Tongue (tissue), 2 donors: ENCODE results near the gene SVIL. TPM values are rescaled to one million over a fixed set of nuclear protein-coding genes. Genes with fewer than 3 reads are reported as not detected.

Experiments
- DNase-seq: peaks from one replicate; pipeline ENCODE4 v3.0.0-alpha.2; 2015
- total RNA-seq: library from RNA; depleted of rRNA; stranded (reverse); fragments of >200 nt; gene quantifications from one replicate; pipeline ENCODE4 v1.2.3, GENCODE V29; 2014

The SVIL gene, protein sequence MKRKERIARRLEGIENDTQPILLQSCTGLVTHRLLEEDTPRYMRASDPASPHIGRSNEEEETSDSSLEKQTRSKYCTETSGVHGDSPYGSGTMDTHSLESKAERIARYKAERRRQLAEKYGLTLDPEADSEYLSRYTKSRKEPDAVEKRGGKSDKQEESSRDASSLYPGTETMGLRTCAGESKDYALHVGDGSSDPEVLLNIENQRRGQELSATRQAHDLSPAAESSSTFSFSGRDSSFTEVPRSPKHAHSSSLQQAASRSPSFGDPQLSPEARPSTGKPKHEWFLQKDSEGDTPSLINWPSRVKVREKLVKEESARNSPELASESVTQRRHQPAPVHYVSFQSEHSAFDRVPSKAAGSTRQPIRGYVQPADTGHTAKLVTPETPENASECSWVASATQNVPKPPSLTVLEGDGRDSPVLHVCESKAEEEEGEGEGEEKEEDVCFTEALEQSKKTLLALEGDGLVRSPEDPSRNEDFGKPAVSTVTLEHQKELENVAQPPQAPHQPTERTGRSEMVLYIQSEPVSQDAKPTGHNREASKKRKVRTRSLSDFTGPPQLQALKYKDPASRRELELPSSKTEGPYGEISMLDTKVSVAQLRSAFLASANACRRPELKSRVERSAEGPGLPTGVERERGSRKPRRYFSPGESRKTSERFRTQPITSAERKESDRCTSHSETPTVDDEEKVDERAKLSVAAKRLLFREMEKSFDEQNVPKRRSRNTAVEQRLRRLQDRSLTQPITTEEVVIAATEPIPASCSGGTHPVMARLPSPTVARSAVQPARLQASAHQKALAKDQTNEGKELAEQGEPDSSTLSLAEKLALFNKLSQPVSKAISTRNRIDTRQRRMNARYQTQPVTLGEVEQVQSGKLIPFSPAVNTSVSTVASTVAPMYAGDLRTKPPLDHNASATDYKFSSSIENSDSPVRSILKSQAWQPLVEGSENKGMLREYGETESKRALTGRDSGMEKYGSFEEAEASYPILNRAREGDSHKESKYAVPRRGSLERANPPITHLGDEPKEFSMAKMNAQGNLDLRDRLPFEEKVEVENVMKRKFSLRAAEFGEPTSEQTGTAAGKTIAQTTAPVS (N-terminal part only)
- 424 TPM for total RNA-seq

GRCh38 chr10:29634764-29635625 is at the start of gene SVIL:
TSS of gene SVIL (minus strand) at chr10:29634971. CDS start at chr10:29555058, 79,913 bp downstream.
- peak; percentile 90 for DNase-seq

DNA sequence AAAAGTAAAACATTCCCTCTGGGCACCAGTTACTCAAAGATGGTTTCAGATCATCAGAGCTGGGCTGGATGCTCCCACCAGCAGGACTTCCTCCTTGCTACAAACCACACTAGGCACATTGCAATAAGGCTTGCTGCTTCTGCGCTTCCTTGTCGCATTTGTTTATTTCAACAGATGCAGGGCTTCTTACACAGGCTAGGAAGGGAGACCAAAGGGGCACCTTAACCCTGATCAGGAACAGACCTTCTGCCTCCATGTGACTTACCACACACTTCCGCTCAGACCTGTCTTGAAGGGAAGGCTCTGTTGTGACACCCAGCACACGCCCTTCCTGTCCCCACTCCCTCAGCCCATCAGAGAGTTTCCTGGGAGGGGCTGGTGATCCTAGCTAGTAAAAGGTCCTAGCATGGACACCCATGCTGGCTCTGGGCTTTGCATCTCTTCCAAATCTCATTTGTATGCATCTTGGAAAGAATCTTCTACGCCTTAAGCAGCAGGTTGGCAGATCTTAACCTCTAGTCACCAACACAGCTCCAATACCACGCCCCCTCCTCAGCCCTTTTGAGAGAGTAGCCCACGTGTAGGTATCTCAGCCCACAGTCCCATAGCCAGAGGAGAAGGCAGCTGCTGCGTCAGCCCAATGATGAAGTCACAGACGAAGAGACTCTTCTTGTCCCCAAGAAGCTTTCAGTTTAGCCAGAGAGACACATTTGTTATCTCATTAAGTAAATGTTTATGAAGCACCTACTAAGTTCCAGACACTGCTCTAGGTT is 47.1 kb upstream of the SVIL start:
- DNase-seq, result no peak

DNA sequence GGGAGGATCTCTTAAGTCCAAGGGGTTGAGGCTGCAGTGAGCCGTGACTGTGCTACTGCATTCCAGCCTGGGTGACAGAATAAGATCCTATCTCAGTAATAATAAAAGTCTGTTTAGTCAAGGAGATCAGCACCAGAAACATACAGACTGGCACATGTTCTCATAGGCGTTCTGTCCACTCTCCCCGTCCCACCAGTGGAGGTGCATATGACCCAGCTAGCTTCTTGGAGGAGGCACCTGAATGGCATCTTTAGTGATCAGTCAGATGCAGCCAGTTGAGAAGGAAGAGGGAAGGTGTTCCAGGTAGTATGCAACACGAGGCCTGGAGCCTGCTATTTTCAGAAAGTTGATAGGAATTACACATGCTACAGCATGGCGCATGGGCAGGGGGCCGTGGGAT is 45.3 kb upstream of the SVIL start:
- DNase-seq, result no peak

DNA sequence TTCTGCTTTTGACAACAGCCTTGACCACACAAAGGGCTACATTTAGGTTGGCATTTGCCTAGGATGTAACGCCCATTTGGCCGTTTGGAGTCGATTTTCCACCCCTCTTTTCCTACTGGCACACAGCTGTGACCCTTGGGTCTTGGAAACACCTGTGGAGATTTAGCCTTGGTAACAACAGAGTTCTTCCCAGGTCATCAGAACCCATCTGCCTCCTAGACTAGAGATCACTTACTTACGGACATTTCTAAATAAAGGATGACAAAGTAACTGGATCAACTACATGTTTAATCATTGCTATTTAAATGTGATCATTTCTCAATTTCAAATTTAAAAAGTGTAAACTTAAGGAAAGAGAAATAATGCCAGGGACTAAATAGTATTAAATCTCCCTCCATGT is 42.0 kb upstream of the SVIL start:
- DNase-seq, result no peak

DNA sequence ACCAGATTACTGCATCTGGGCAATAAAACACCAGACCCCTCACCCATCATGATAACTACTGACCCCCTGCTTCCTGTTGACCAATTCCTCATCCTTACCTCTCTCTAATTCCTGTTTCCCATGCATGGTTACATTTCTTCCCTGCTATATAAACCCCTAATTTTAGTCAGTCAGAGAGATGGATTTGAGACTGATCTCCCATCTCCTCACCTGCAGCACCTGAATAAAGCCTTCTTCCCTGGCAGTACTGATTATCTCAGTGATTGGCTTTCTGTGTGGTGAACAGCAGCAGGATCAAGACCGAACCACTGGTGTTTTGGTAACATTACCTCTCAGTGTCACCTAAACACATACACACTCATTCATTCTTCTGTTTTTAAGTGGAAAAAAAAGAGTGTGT is 41.2 kb upstream of the SVIL start:
- no peak for DNase-seq

DNA sequence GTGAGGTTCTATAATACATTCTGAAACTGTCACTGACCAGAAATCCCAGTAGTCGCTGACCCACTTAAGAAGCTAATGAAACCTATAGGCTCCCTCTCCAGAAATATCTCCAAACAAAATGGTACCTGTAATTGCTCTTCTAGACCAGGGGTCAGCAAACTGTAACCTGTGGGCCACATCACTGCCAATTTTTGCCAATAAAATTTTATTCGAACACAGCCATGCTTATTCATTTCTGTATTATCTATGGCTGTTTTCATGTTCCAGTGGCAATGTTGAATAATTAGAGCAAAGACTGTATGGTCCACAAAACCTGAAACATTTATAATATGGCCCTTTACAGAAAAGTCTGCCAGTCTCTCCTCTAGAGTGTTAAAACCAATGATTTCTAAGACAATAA is 37.2 kb upstream of the SVIL start:
- DNase-seq, result no peak

- no peak for DNase-seq
Observed at GRCh38 chr10:29671228-29671780, 36.5 kb upstream of the SVIL start.

- DNase-seq, result peak; percentile 37
Observed at GRCh38 chr10:29670761-29671160, 36.0 kb upstream of the SVIL start.

DNA sequence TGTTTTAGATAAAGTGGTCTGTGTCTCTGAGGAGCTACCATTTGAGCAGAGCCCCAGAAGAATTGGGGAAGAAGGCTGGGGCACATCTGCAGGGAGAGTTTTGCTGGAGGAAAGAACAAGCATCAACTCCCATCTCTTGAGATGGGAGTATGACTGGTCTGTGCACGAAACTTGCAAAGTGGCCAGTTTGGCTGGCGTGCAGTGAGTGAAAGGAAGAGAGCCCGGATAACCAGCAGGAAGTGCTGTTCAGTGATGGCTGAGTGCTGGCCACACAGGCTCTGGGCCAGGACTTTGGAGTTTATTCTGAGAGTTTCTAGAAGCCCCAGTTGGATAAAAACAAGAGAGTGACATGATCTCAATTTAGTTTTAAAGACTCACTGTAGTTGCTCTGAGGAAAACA is 34.4 kb upstream of the SVIL start:
- DNase-seq, result no peak

DNA sequence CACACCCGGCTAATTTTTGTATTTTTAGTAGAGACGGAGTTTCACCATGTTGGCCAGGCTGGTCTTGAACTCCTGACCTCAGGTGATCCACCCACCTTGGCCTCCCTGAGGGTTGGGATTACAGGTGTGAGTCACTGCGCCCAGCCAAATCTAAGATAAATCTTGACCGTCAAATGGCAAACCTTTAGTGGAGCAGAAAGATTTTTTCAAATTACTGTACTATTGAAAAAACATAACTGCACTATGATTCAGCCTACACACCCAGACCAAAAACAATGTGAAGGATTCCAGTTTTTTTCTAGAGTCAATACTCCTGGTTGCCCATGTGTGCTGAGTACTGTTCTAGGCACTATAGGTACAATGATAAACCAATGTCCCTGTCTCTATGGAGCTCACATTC is 33.9 kb upstream of the SVIL start:
- no peak for DNase-seq

DNA sequence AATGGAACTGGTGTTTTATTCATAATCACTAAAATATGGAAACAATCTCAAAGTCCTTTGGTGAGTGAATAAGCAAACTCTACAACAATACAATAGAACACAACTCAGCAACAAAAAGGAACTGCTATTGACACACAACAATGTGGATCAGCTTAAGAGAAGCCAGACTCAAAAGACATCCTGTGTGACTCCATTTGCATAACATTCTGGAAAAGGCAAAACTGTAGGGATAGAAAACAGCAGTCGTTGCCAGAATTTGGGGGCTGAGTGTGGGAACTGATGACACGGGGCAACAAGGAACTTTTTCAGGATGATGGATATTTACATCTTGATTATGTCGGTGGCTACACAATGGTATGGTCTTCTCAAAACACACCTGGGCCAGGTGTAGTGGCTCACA is 32.4 kb upstream of the SVIL start:
- no peak for DNase-seq

DNA sequence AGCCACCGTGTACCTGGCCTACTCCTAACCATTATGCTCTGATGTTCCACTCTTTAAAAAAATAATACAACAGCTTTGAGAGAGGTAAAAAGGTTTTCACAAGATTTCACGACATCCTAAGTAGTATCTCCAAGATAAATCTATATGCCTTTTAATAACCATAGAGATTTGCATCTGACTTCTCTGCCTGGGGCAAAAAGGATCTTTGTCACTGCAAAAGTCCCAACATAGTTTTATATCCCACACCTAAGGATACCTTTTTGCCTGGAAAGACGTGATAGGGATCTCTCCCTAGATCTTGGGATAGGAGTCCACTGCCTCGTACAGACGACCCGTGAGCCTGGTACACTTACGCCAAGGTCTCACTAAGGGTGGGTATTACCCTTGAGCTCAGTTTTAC is 31.4 kb upstream of the SVIL start:
- DNase-seq, result no peak

- DNase-seq, result no peak
Observed at GRCh38 chr10:29663718-29664117, 28.9 kb upstream of the SVIL start.

GRCh38 chr10:29658984-29659965 is 24.5 kb upstream of the SVIL start:
- DNase-seq, result peak; percentile 67

DNA sequence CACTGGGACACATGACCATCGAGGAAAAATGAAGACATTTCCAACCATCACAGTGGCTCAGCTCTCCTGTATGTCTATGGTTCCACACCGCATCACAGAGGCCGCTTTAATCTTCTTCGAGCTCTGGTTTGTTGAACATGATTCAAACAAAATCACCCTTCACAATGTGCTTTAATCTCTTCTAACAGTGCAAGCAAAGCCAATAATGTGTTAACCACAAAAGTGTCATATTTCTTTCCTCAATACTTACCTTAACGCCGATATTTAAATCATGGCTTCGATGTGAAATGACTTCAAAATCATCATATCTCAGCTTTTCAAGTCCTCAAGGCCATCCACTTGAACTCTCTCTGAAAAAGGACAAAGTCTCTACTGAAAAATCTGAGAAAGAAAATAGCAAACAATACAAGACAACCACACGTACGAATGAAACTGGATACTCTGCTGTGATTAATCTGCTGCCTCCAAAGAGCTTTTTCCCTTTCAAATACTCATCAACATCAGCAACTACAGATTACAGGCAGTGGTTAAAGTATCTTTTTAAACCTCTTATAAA is 23.0 kb upstream of the SVIL start:
- no peak for DNase-seq

- DNase-seq, result no peak
Observed at GRCh38 chr10:29656451-29656992, 21.8 kb upstream of the SVIL start.

DNA sequence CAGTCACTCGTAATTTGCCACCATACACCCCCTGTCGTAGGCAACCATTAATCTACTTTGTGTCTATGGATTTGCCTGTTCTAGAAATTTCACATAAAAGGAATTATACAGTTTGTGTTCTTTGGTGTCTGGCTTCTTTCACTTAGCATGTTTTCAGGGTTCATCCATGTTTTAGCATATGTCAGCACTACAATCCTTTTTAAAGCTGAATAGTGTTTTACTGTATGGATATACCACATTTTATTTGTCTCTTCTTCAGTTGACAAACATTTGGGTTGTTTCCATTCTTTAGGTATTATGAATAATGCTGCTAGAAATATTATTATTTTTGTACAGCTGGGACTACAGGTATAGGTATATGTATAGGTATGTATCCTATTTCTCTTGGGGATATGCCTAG is 17.4 kb upstream of the SVIL start:
- no peak for DNase-seq

DNA sequence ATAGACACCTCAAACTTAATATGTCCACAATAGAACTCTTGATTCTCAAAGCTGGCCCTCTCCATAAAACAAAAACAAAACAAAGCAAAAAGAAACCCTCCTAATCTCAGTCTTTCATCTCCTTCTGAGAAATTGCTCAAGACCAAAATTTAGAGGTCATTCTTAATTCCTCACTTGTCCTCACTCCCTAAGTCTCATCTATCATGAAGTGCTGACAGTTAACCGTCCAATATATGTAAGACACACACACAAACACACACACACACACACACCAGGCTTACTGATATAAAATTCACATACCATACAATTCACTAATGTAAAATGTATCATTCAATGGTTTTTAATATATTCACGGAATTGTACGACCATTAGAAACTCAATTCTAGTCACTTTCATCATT is 17.0 kb upstream of the SVIL start:
- DNase-seq, result no peak

- DNase-seq, result no peak
Observed at GRCh38 chr10:29650552-29650944, 15.8 kb upstream of the SVIL start.
